HG02798 (cell line): ENCODE measurements around the gene FOLR2.
"Not testable (repeated sequence)": the region's sequence is repeated elsewhere in the genome, so short reads cannot be mapped to it uniquely, and the experiment has no call there.

Source experiments
- ATAC-seq: cut with Tn5 transposase; IDR thresholded peaks from one replicate; pipeline ENCODE4 v1.9.1; 2021; ENCODE audit warnings: mild to moderate bottlenecking; ENCODE audit not compliant: unreplicated experiment, poor library complexity

The FOLR2 gene

DNA sequence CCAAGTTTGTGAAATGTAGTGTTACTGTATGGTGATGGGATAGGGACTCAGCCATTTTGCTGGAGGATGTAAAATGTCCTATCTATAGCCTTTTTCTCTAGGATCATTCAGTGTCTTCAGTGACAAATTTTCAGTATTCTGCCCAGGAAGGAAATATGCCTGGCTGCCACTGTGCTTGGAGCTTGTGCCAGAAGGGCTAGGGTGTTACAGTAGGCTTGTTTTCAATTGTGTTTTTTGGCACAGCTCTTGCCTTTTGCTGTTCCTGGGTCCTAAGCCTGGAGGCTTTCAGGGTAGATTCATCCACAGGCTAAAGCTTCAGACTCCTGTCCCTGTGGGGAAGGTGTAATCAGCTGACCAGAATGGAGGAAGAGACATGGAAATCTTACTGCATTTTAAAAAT is 49.4 kb downstream of the FOLR2 start:
- ATAC-seq, result no peak

DNA sequence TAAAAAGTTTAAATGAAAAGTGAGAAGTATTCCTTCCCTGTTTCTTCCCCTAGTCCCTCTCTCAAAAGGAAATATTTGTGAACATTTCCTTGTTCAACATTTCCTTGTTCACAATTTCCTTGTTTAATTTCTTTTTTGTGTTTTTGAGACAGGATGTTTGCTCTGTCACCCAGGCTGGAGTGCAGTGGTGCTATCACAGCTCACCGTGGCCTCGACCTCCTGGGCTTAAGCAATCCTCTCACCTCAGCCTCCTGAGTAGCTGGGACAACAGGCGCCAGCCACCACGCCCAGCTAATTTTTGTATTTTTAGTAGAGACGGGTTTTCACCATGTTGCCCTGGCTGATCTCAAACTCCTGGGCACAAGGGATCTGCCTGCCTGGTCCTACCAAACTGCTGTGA is 50.4 kb downstream of the FOLR2 start:
- not testable (repeated sequence) for ATAC-seq

DNA sequence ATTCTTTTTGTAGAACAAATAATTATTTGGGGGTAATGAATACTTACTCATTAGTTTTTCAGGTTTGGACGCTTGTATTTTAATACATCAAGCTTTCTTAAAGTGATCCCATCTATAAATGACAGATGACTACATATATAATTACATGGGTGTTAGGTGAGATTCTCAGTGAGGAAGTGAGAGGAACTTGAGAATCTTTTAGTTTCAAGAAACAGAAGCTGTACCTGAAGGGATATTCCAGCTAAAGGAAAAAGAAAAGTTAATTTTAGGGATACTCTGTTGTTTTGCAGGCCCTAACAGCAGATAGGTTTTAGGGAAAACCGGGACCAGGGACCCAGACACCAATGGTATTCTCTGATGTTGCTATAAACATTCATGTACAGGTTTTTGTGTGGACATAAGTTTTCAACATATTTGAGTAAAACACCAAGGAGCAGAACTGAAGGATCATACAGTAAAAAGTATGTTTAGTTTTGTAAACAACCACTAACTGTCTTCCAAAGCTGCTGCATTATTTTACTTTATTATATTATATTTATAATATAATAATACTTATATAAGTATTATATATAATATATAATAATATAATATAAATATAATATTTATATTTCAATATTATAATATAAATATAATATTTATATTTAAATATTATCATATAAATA is 51.5 kb downstream of the FOLR2 start:
- no peak for ATAC-seq
